Small intestine (tissue), 7 donors: ENCODE results near the gene KCNIP3. TPM values are rescaled to one million over a fixed set of nuclear protein-coding genes. Genes with fewer than 3 reads are reported as not detected.
A peak's percentile ranks its signal among the peaks of the same experiment; 100 is the strongest.

Experiments used
- DNase-seq, 2 donors: peaks; one replicate each; pipeline versions ENCODE4 v3.0.0 to v3.0.0-alpha.2; 2013
- FAIRE-seq: peaks from 2 replicates; lab custom pipeline; 2012; peaks lifted over from hg19 to GRCh38; lab: Jason Lieb, UNC
- H3K27ac ChIP-seq, 3 donors: one replicate each; pipeline ENCODE4 v1.5.1; 2013; ENCODE audit warnings: low read length in 2 of 3, mild to moderate bottlenecking in 2 of 3, control low read depth in 1 of 3, inconsistent platforms in 1 of 3, low read depth in 1 of 3, moderate library complexity in 1 of 3
- H3K27me3 ChIP-seq, 3 donors: one replicate each; pipeline ENCODE4 v1.6.1; 2013; ENCODE audit warnings: low read length in 3 of 3, inconsistent platforms in 1 of 3; ENCODE audit not compliant: control insufficient read depth in 3 of 3, insufficient read depth in 3 of 3
- H3K36me3 ChIP-seq, 3 donors: one replicate each; pipeline ENCODE4 v1.6.1; 2013; ENCODE audit warnings: low read length in 3 of 3, inconsistent platforms in 1 of 3, low read depth in 1 of 3, mild to moderate bottlenecking in 1 of 3, moderate library complexity in 1 of 3; ENCODE audit not compliant: control insufficient read depth in 3 of 3, insufficient read depth in 2 of 3
- H3K4me1 ChIP-seq, 3 donors: one replicate each; pipeline ENCODE4 v1.6.1; 2013; ENCODE audit warnings: low read length in 2 of 3, inconsistent platforms in 1 of 3, low read depth in 1 of 3, mild to moderate bottlenecking in 1 of 3, moderate library complexity in 1 of 3; ENCODE audit not compliant: control insufficient read depth in 3 of 3, insufficient read depth in 2 of 3
- H3K4me3 ChIP-seq, 3 donors: one replicate each; pipeline ENCODE4 v1.5.1; 2013; ENCODE audit warnings: low read length in 3 of 3, control low read depth in 1 of 3, inconsistent platforms in 1 of 3, low read depth in 1 of 3, mild to moderate bottlenecking in 1 of 3, moderate library complexity in 1 of 3
- H3K9me3 ChIP-seq, 2 donors: one replicate each; pipeline ENCODE4 v1.6.1; 2013; ENCODE audit warnings: low read depth in 1 of 2, low read length in 1 of 2; ENCODE audit not compliant: control insufficient read depth in 2 of 2, insufficient read depth in 1 of 2
- WGBS, 3 donors: extraction: QIAGEN DNeasy Blood & Tissue Kit; methylation state at CpG; one replicate each; pipeline ENCODE4 v1.1.7; 2013; 5-methylcytosine and 5-hydroxymethylcytosine counted together
- polyA plus RNA-seq, 4 donors: library from polyadenylated mRNA; stranded (reverse) in 3 of 4; unstranded in 1 of 4; fragments of 200-250 nt in 3 of 4; fragments of 120-200 nt in 1 of 4; gene quantifications; one replicate each; pipeline versions ENCODE4 v1.2.1 to v1.2.3, GENCODE V29; 2013
- donor health status: healthy with polysubstance abuse.
- donor health status: control.
- donor health status: control.
- donor health status: Bipolar disorder and iron deficiency.
- donor health status: healthy.

The KCNIP3 gene
- polyA plus RNA-seq, 4 donors, result 1.4 to 3.8 (median 2.1) TPM

DNA sequence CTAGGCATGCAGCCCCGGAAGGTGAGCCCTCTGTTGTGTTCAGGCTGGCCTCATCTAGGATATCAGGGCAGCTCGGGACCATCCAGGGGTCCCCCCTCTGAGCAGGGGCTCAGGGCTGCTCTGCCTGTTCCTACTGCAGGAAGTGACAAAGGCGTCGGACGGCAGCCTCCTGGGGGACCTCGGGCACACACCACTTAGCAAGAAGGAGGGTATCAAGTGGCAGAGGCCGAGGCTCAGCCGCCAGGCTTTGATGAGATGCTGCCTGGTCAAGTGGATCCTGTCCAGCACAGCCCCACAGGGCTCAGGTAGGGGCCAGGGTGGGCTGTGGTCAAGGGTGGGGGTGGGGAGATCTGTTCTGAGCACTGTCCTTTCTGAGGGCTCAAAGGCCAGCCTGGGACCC, 13.1 kb downstream of the KCNIP3 start:
- Histone ChIP-seq H3K4me3 (no peak overlapping the region), H3K36me3 (no peaks in the 10 kb centered on the region), H3K9me3 (no peaks in the 10 kb centered on the region), H3K27me3 (no peaks in the 10 kb centered on the region), H3K4me1 (no peaks in the 10 kb centered on the region), H3K27ac (no peak overlapping the region)
- no peak for DNase-seq
- FAIRE-seq, result no peak
- WGBS, 3 donors, result 59 to 74% (median 61%) methylated on average over 8 of the region's 8 CpGs

- FAIRE-seq (no peak), DNase-seq (peak in 1 of 2 donors; percentile 54)
- no peaks in the 10 kb centered on the region for H3K27me3 ChIP-seq
- H3K27ac ChIP-seq, result no peak overlapping the region
- H3K4me1 ChIP-seq, result no peaks in the 10 kb centered on the region
- H3K36me3 ChIP-seq, result no peaks in the 10 kb centered on the region
- WGBS, 3 donors, result 3 to 62% (median 37%) methylated on average over 4 of the region's 4 CpGs
- no peaks in the 10 kb centered on the region for H3K9me3 ChIP-seq
- H3K4me3 ChIP-seq, result no peak overlapping the region
These were observed 13.5 kb downstream of the KCNIP3 start for GRCh38 chr2:95310651-95311050.

DNA sequence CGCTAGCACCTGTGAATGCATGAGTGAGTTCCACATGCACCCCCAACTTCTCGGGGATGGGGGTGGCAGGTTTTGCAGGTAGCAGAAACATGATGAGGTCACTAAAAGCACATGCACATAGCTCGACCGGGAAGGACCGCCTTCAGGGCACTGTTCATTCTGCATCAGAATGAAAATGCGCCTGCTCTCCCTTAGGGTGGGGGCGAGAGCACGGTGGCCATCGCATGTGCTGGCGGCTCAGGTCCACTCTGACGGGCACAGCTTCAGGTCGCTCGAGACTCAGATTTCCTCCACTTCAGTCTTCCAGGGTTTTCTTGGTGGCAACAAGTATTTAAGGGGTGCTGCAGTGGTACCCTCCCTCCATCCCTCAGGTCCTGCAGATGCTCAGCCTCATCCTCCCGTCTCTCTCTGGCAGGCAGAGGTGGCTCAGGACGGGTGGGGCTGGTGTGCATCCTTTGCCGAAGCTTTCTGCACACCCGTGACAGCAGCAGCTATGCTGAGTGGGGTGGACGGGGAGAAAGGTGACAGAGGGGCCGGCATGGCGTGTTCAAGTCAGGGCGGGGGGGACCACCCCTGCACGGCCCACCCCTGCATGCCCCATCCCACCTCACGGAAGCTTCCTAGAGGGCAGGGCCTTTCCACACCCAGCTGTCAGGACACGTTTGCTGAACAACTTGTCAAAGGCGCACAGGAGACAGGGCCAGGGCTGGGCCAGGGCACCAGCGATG, 14.8 kb downstream of the KCNIP3 start:
- H3K27ac ChIP-seq, result no peak overlapping the region
- peaks cover 0 to 5% (median 0%) of the 10 kb centered on the region in 3 donors for H3K4me1 ChIP-seq
- no peak for DNase-seq
- H3K27me3 ChIP-seq, result no peaks in the 10 kb centered on the region
- no peak for FAIRE-seq
- no peak overlapping the region for H3K4me3 ChIP-seq
- WGBS, 3 donors, result 83 to 88% (median 85%) methylated on average over 26 of the region's 26 CpGs
- H3K36me3 ChIP-seq, result no peaks in the 10 kb centered on the region
- no peaks in the 10 kb centered on the region for H3K9me3 ChIP-seq

GRCh38 chr2:95312543-95313201, 15.5 kb downstream of the KCNIP3 start:
- Histone ChIP-seq H3K4me1 (peaks cover 0 to 6% (median 0%) of the 10 kb centered on the region in 3 donors), H3K9me3 (no peaks in the 10 kb centered on the region), H3K4me3 (no peak overlapping the region), H3K27me3 (no peaks in the 10 kb centered on the region), H3K36me3 (no peaks in the 10 kb centered on the region), H3K27ac (no peak overlapping the region)
- FAIRE-seq (no peak), DNase-seq (no peak)
- 86 to 88% (median 87%) methylated on average over 24 of the region's 24 CpGs for WGBS, 3 donors

GRCh38 chr2:95313296-95314131, 16.4 kb downstream of the KCNIP3 start:
- no peak overlapping the region for H3K4me3 ChIP-seq
- FAIRE-seq, result no peak
- 79 to 82% (median 81%) methylated on average over 16 of the region's 16 CpGs for WGBS, 3 donors
- H3K4me1 ChIP-seq, result peaks cover 0 to 6% (median 0%) of the 10 kb centered on the region in 3 donors
- no peak for DNase-seq
- H3K9me3 ChIP-seq, result no peaks in the 10 kb centered on the region
- no peak overlapping the region for H3K27ac ChIP-seq
- no peaks in the 10 kb centered on the region for H3K27me3 ChIP-seq
- H3K36me3 ChIP-seq, result no peaks in the 10 kb centered on the region

- H3K27ac ChIP-seq, result no peak overlapping the region
- DNase-seq (no peak), FAIRE-seq (no peak)
- no peak overlapping the region for H3K4me3 ChIP-seq
- 73 to 82% (median 76%) methylated on average over 11 of the region's 11 CpGs for WGBS, 3 donors
- no peaks in the 10 kb centered on the region for H3K9me3 ChIP-seq
- H3K36me3 ChIP-seq, result no peaks in the 10 kb centered on the region
- H3K27me3 ChIP-seq, result no peaks in the 10 kb centered on the region
- H3K4me1 ChIP-seq, result peaks cover 0 to 6% (median 0%) of the 10 kb centered on the region in 3 donors
These were observed 17.4 kb downstream of the KCNIP3 start for GRCh38 chr2:95314598-95314963.

DNA sequence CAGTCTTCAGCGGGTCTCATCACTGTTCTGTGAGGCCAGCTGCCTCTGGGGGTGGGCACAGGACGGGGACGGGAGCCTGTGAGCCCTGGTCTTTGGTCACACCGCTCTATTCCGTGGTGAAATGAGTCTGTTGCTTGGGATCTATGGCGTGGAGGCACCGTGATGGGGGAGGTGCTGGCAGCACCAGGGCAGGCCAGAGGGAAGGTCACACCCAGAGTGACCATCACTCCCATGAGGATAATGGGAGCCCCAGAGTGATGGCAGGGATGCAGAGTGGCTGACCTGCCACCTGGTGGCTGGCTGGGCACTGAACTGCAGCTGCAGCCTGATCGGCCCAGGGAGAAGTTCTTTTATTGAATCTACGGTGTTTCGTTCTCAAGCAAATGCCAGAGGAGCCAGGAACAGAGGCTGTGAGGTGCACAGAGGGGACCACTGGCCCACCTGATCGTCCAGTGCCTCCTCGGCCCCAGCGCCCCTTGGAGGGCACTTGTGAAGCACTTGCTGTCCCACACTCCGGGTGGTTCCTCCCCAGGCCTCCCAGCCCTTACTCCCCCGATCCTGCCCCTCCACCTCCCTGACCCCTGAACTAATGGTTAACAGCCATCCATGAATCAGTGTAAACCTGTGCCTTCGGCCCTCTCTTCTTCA, 17.9 kb downstream of the KCNIP3 start:
- Histone ChIP-seq H3K27me3 (no peaks in the 10 kb centered on the region), H3K36me3 (no peaks in the 10 kb centered on the region), H3K27ac (no peak overlapping the region), H3K9me3 (no peaks in the 10 kb centered on the region), H3K4me3 (no peak overlapping the region), H3K4me1 (peaks cover 0 to 6% (median 0%) of the 10 kb centered on the region in 3 donors)
- WGBS, 3 donors, result 59 to 71% (median 60%) methylated on average over 15 to 16 of the region's 16 CpGs
- DNase-seq (peak; percentile 45 to 53), FAIRE-seq (no peak)
